Activated T-cell treated with anti-CD3 and anti-CD28 coated beads, Interleukin-2, amount 50 U/mL, for 72 hours (primary cell): ENCODE measurements around the gene RBFOX1. TPM values are rescaled to one million over a fixed set of nuclear protein-coding genes. Genes with fewer than 3 reads are reported as not detected.

Source experiments
- ATAC-seq, 2 donors: fragments of 150-1000 bp; cut with Tn5 transposase; replicated peaks in 1 of 2; 2 replicates each; pipeline ENCODE4 v1.10.0; 2021; ENCODE audit warnings: moderate library complexity in 2 of 2, mild to moderate bottlenecking in 1 of 2
- DNase-seq, 2 donors: peaks; one replicate each; pipeline ENCODE4 v3.0.0; 2021 to 2022; ENCODE audit warnings: mixed read lengths in 1 of 2
- H3K27ac Mint-ChIP-seq: one replicate; pipeline ENCODE4 v1.8.0; 2022; ENCODE audit warnings: mild to moderate bottlenecking, moderate library complexity, mixed read lengths
- H3K27me3 Mint-ChIP-seq: one replicate; pipeline ENCODE4 v1.8.0; 2022; ENCODE audit warnings: low read depth, mixed read lengths
- H3K36me3 Mint-ChIP-seq, 2 donors: one replicate each; pipeline ENCODE4 v1.8.0; 2022; ENCODE audit warnings: mixed read lengths in 2 of 2, mild to moderate bottlenecking in 1 of 2; ENCODE audit not compliant: insufficient read depth in 2 of 2
- H3K4me1 Mint-ChIP-seq: one replicate; pipeline ENCODE4 v1.8.0; 2022; ENCODE audit warnings: low read depth, mixed read lengths
- H3K4me3 Mint-ChIP-seq, 2 donors: one replicate each; pipeline ENCODE4 v1.8.0; 2022; ENCODE audit warnings: mild to moderate bottlenecking in 2 of 2, mixed read lengths in 2 of 2, moderate library complexity in 2 of 2
- H3K9me3 Mint-ChIP-seq, 2 donors: one replicate each; pipeline ENCODE4 v1.8.0; 2022; ENCODE audit warnings: mixed read lengths in 2 of 2
- total RNA-seq, 2 donors: library from RNA; stranded (reverse); gene quantifications; one replicate each; pipeline ENCODE4 v1.2.3, GENCODE V29; 2022

RBFOX1 gene
- total RNA-seq, 2 donors from 2014 or later = not detected

GRCh38 chr16:7705885-7706284, 373.2 kb downstream of the RBFOX1 start:
- Mint-ChIP-seq H3K4me3 (no peak overlapping the region), H3K36me3 (no peaks in the 10 kb centered on the region)
- no peak for ATAC-seq

GRCh38 chr16:7709186-7709585, 376.5 kb downstream of the RBFOX1 start:
- no peaks in the 10 kb centered on the region for H3K36me3 Mint-ChIP-seq
- no peaks in the 10 kb centered on the region for H3K4me1 Mint-ChIP-seq
- H3K9me3 Mint-ChIP-seq = peaks cover 7 to 8% of the 10 kb centered on the region in 2 donors
- no peak for ATAC-seq
- H3K4me3 Mint-ChIP-seq = no peak overlapping the region
- H3K27me3 Mint-ChIP-seq = no peaks in the 10 kb centered on the region
- H3K27ac Mint-ChIP-seq = no peak overlapping the region
- DNase-seq = no peak

More at GRCh38 chr16:7705885-7706284, 373.2 kb downstream of the RBFOX1 start:
- Mint-ChIP-seq H3K27ac (no peak overlapping the region), H3K4me1 (no peaks in the 10 kb centered on the region), H3K9me3 (peaks cover 8 to 10% of the 10 kb centered on the region in 2 donors), H3K27me3 (no peaks in the 10 kb centered on the region)
- no peak for DNase-seq

- Mint-ChIP-seq H3K4me1 (no peaks in the 10 kb centered on the region), H3K9me3 (peaks cover 3 to 6% of the 10 kb centered on the region in 2 donors), H3K4me3 (no peak overlapping the region), H3K27me3 (no peaks in the 10 kb centered on the region), H3K36me3 (no peaks in the 10 kb centered on the region), H3K27ac (no peak overlapping the region)
- DNase-seq = no peak
- ATAC-seq = no peak
These were observed 380.6 kb downstream of the RBFOX1 start for GRCh38 chr16:7713244-7713643.

GRCh38 chr16:7714775-7715174, 382.1 kb downstream of the RBFOX1 start:
- DNase-seq = no peak
- Mint-ChIP-seq H3K4me3 (no peak overlapping the region), H3K36me3 (no peaks in the 10 kb centered on the region), H3K4me1 (no peaks in the 10 kb centered on the region), H3K27me3 (no peaks in the 10 kb centered on the region), H3K9me3 (no peaks in the 10 kb centered on the region), H3K27ac (no peak overlapping the region)
- ATAC-seq = no peak

- H3K9me3 Mint-ChIP-seq = peaks cover 2% of the 10 kb centered on the region in 2 donors
- H3K27ac Mint-ChIP-seq = no peak overlapping the region
- ATAC-seq (no peak), DNase-seq (no peak)
- H3K27me3 Mint-ChIP-seq = no peaks in the 10 kb centered on the region
- H3K4me1 Mint-ChIP-seq = no peaks in the 10 kb centered on the region
- no peak overlapping the region for H3K4me3 Mint-ChIP-seq
- no peaks in the 10 kb centered on the region for H3K36me3 Mint-ChIP-seq
These were observed 384.3 kb downstream of the RBFOX1 start for GRCh38 chr16:7716660-7717550.

- no peak overlapping the region for H3K4me3 Mint-ChIP-seq
- H3K4me1 Mint-ChIP-seq = no peaks in the 10 kb centered on the region
- H3K36me3 Mint-ChIP-seq = no peaks in the 10 kb centered on the region
- DNase-seq (no peak), ATAC-seq (no peak)
- no peaks in the 10 kb centered on the region for H3K27me3 Mint-ChIP-seq
- H3K9me3 Mint-ChIP-seq = peaks cover 3 to 5% of the 10 kb centered on the region in 2 donors
- no peak overlapping the region for H3K27ac Mint-ChIP-seq
These were observed 390.1 kb downstream of the RBFOX1 start for GRCh38 chr16:7722761-7723160.

GRCh38 chr16:7731141-7731540, 398.5 kb downstream of the RBFOX1 start:
- Mint-ChIP-seq H3K9me3 (peaks cover 4 to 6% of the 10 kb centered on the region in 2 donors), H3K27me3 (no peaks in the 10 kb centered on the region), H3K36me3 (peaks cover 0 to 3% of the 10 kb centered on the region in 2 donors), H3K27ac (no peak overlapping the region), H3K4me1 (no peaks in the 10 kb centered on the region), H3K4me3 (no peak overlapping the region)
- DNase-seq = no peak
- ATAC-seq = no peak

GRCh38 chr16:7736138-7736665, 403.6 kb downstream of the RBFOX1 start:
- Mint-ChIP-seq H3K4me3 (no peak overlapping the region), H3K27ac (no peak overlapping the region), H3K36me3 (peaks cover 0 to 3% of the 10 kb centered on the region in 2 donors), H3K27me3 (no peaks in the 10 kb centered on the region), H3K4me1 (no peaks in the 10 kb centered on the region), H3K9me3 (peaks cover 4% of the 10 kb centered on the region in 2 donors)
- DNase-seq = no peak
- no peak for ATAC-seq

GRCh38 chr16:7742626-7743025, 410.0 kb downstream of the RBFOX1 start:
- H3K9me3 Mint-ChIP-seq = peaks cover 3 to 11% of the 10 kb centered on the region in 2 donors
- H3K27me3 Mint-ChIP-seq = no peaks in the 10 kb centered on the region
- no peak for ATAC-seq
- no peak overlapping the region for H3K4me3 Mint-ChIP-seq
- no peak for DNase-seq
- H3K27ac Mint-ChIP-seq = no peak overlapping the region
- H3K4me1 Mint-ChIP-seq = no peaks in the 10 kb centered on the region
- no peaks in the 10 kb centered on the region for H3K36me3 Mint-ChIP-seq

GRCh38 chr16:7744546-7745264, 412.1 kb downstream of the RBFOX1 start:
- ATAC-seq (no peak), DNase-seq (no peak)
- Mint-ChIP-seq H3K4me3 (no peak overlapping the region), H3K9me3 (peaks cover 2 to 11% of the 10 kb centered on the region in 2 donors), H3K36me3 (no peaks in the 10 kb centered on the region), H3K27ac (no peak overlapping the region), H3K4me1 (no peaks in the 10 kb centered on the region), H3K27me3 (no peaks in the 10 kb centered on the region)

- ATAC-seq = no peak
- H3K4me1 Mint-ChIP-seq = no peaks in the 10 kb centered on the region
These were observed 412.6 kb downstream of the RBFOX1 start for GRCh38 chr16:7745276-7745675.

GRCh38 chr16:7746941-7747340, 414.3 kb downstream of the RBFOX1 start:
- Mint-ChIP-seq H3K4me3 (no peak overlapping the region), H3K4me1 (no peaks in the 10 kb centered on the region), H3K27ac (no peak overlapping the region), H3K36me3 (no peaks in the 10 kb centered on the region), H3K27me3 (no peaks in the 10 kb centered on the region), H3K9me3 (peaks cover 2 to 7% of the 10 kb centered on the region in 2 donors)
- ATAC-seq (no peak), DNase-seq (no peak)

More at GRCh38 chr16:7745276-7745675, 412.6 kb downstream of the RBFOX1 start:
- H3K4me3 Mint-ChIP-seq = no peak overlapping the region
- DNase-seq = no peak
- H3K9me3 Mint-ChIP-seq = peaks cover 2 to 11% of the 10 kb centered on the region in 2 donors
- H3K27me3 Mint-ChIP-seq = no peaks in the 10 kb centered on the region
- H3K36me3 Mint-ChIP-seq = no peaks in the 10 kb centered on the region
- H3K27ac Mint-ChIP-seq = no peak overlapping the region

GRCh38 chr16:7748522-7748921, 415.9 kb downstream of the RBFOX1 start:
- no peaks in the 10 kb centered on the region for H3K27me3 Mint-ChIP-seq
- H3K36me3 Mint-ChIP-seq = no peaks in the 10 kb centered on the region
- no peak overlapping the region for H3K27ac Mint-ChIP-seq
- H3K4me3 Mint-ChIP-seq = no peak overlapping the region
- no peaks in the 10 kb centered on the region for H3K4me1 Mint-ChIP-seq
- peaks cover 0 to 4% of the 10 kb centered on the region in 2 donors for H3K9me3 Mint-ChIP-seq
- DNase-seq (no peak), ATAC-seq (no peak)
